B cell (primary cell): ENCODE data around the gene SH3BGRL3.

Experiments used
- EZH2 ChIP-seq: IDR thresholded peaks from 2 replicates; pipeline ENCODE4 v1.6.1; 2012; ENCODE audit warnings: borderline replicate concordance, low read depth, mild to moderate bottlenecking, moderate library complexity, low read length; ENCODE audit not compliant: insufficient read depth, poor library complexity, severe bottlenecking
- TF ChIP-seq, protein P1 (sequence below): fragments of 200-600 bp; IDR thresholded peaks from one replicate; pipeline ENCODE4 v1.8.0; 2022; ENCODE audit warnings: antibody characterized with exemption, mild to moderate bottlenecking

DNA sequence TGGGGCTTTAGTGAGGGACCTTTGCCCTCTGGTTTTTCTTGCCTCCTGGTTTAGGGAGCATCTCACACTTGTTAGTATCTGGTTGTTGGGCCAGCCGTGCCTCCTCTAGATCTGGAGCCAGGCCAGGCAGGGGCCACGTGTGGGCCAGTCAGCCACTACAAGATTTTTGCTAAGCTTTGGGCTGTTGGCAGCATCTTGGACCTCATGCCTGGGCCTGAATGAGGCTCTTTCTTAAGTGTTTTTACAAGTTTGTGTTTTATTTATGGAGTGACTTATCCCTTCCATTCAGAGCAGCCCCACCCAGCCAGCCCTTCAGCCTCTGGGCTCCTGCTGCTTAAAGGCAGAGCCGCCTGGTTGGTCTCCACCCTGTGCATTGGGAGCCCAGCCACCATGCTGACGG is 1.6 kb upstream of the SH3BGRL3 start:
- TF ChIP-seq, protein P1, sequence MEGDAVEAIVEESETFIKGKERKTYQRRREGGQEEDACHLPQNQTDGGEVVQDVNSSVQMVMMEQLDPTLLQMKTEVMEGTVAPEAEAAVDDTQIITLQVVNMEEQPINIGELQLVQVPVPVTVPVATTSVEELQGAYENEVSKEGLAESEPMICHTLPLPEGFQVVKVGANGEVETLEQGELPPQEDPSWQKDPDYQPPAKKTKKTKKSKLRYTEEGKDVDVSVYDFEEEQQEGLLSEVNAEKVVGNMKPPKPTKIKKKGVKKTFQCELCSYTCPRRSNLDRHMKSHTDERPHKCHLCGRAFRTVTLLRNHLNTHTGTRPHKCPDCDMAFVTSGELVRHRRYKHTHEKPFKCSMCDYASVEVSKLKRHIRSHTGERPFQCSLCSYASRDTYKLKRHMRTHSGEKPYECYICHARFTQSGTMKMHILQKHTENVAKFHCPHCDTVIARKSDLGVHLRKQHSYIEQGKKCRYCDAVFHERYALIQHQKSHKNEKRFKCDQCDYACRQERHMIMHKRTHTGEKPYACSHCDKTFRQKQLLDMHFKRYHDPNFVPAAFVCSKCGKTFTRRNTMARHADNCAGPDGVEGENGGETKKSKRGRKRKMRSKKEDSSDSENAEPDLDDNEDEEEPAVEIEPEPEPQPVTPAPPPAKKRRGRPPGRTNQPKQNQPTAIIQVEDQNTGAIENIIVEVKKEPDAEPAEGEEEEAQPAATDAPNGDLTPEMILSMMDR, result no peak
- no peak for TF ChIP-seq EZH2
